Fibroblast of mammary gland (primary cell): Measurements from ENCODE around the gene SPTLC2.

ENCODE experiments used
- DNase-seq: peaks from one replicate; pipeline ENCODE4 v3.0.0-alpha.2; 2010; ENCODE audit warnings: low read depth
- H3K4me3 ChIP-seq: 2 replicates; pipeline ENCODE4 v1.5.1; 2011; ENCODE audit warnings: low read depth, mild to moderate bottlenecking, low read length, moderate library complexity; ENCODE audit not compliant: control insufficient read depth
- CTCF ChIP-seq: conservative IDR thresholded peaks from 2 replicates; pipeline ENCODE4 v1.5.1; 2011; ENCODE audit warnings: low read depth, low read length, inconsistent platforms; ENCODE audit not compliant: control insufficient read depth, insufficient read depth

SPTLC2 gene

GRCh38 chr14:77580477-77580876, 36.0 kb downstream of the SPTLC2 start:
- no peak for DNase-seq
- TF ChIP-seq CTCF = no peak
- H3K4me3 ChIP-seq = no peak overlapping the region

GRCh38 chr14:77579780-77580179, 36.7 kb downstream of the SPTLC2 start:
- TF ChIP-seq CTCF = no peak
- DNase-seq = no peak
- no peak overlapping the region for H3K4me3 ChIP-seq

GRCh38 chr14:77579065-77579464, 37.4 kb downstream of the SPTLC2 start:
- no peak overlapping the region for H3K4me3 ChIP-seq
- TF ChIP-seq CTCF = no peak
- peak; percentile 87 for DNase-seq

GRCh38 chr14:77574446-77575115, 41.9 kb downstream of the SPTLC2 start:
- no peak overlapping the region for H3K4me3 ChIP-seq
- DNase-seq = peak; percentile 18
- TF ChIP-seq CTCF = no peak

GRCh38 chr14:77573964-77574363, 42.5 kb downstream of the SPTLC2 start:
- no peak for DNase-seq
- no peak overlapping the region for H3K4me3 ChIP-seq
- no peak for TF ChIP-seq CTCF

- no peak overlapping the region for H3K4me3 ChIP-seq
- no peak for DNase-seq
- TF ChIP-seq CTCF = no peak
Observed at GRCh38 chr14:77570706-77571268, 45.6 kb downstream of the SPTLC2 start.
